Natural killer cell (primary cell): Measurements from ENCODE around the gene CDK2. TPM values are rescaled to one million over a fixed set of nuclear protein-coding genes. Genes with fewer than 3 reads are reported as not detected.
A peak's percentile ranks its signal among the peaks of the same experiment; 100 is the strongest.

ENCODE experiments used
- ATAC-seq, 3 donors: fragments of 150-1000 bp in 2 of 3; fragments of 200-7000 bp in 1 of 3; cut with Tn5 transposase; 1 replicate in 1 of 3; 2 replicates in 2 of 3; pipeline ENCODE4 v1.10.0; 2021; ENCODE audit warnings: mild to moderate bottlenecking in 2 of 3, moderate library complexity in 2 of 3
- DNase-seq, 2 donors: peaks; one replicate each; pipeline versions ENCODE4 v3.0.0 to v3.0.0-alpha.2; 2013 to 2021; ENCODE audit warnings: mixed read lengths in 1 of 2
- H3K27ac ChIP-seq: one replicate; pipeline ENCODE4 v1.5.1; 2013; ENCODE audit warnings: mild to moderate bottlenecking, low read length
- H3K27me3 ChIP-seq: one replicate; pipeline ENCODE4 v1.6.1; 2013; ENCODE audit warnings: low read length; ENCODE audit not compliant: control insufficient read depth, insufficient read depth
- H3K36me3 ChIP-seq: one replicate; pipeline ENCODE4 v1.6.1; 2013; ENCODE audit warnings: low read length; ENCODE audit not compliant: control insufficient read depth, insufficient read depth
- H3K4me1 ChIP-seq: one replicate; pipeline ENCODE4 v1.6.1; 2013; ENCODE audit warnings: low read length; ENCODE audit not compliant: control insufficient read depth, insufficient read depth
- H3K4me3 ChIP-seq: one replicate; pipeline ENCODE4 v1.5.1; 2013; ENCODE audit warnings: low read length
- H3K9me3 ChIP-seq: one replicate; pipeline ENCODE4 v1.6.1; 2013; ENCODE audit warnings: low read length; ENCODE audit not compliant: control insufficient read depth, insufficient read depth
- H3K27ac Mint-ChIP-seq, 2 donors: one replicate each; pipeline ENCODE4 v1.8.0; 2022; ENCODE audit warnings: mild to moderate bottlenecking in 2 of 2, mixed read lengths in 2 of 2, moderate library complexity in 1 of 2
- H3K27me3 Mint-ChIP-seq, 2 donors: one replicate each; pipeline ENCODE4 v1.8.0; 2022; ENCODE audit warnings: low read depth in 2 of 2, mixed read lengths in 2 of 2
- H3K36me3 Mint-ChIP-seq: one replicate; pipeline ENCODE4 v1.8.0; 2022; ENCODE audit warnings: mixed read lengths
- H3K4me1 Mint-ChIP-seq, 2 donors: one replicate each; pipeline ENCODE4 v1.8.0; 2022; ENCODE audit warnings: mixed read lengths in 2 of 2
- H3K4me3 Mint-ChIP-seq: one replicate; pipeline ENCODE4 v1.8.0; 2022; ENCODE audit warnings: mild to moderate bottlenecking, moderate library complexity, mixed read lengths
- H3K9me3 Mint-ChIP-seq, 2 donors: one replicate each; pipeline ENCODE4 v1.8.0; 2022; ENCODE audit warnings: mixed read lengths in 2 of 2
- whole genome bisulfite sequencing: methylation state at CpG from one replicate; pipeline ENCODE4 v1.1.7; 2013; ENCODE audit warnings: missing lambda C conversion rate; ENCODE audit not compliant: insufficient coverage; 5-methylcytosine and 5-hydroxymethylcytosine counted together
- intact Hi-C: fragments of 100-400 bp; cut with micrococcal nuclease; formaldehyde crosslinking; loops from one replicate; pipeline ENCODE4 v1.14.2; 2022
- total RNA-seq, 4 donors: library from RNA; stranded (reverse); fragments of 120-200 nt in 1 of 4; gene quantifications; one replicate each; pipeline versions ENCODE4 v1.2.3 to v1.2.4, GENCODE V29; 2013 to 2022
- TF ChIP-seq, protein P1 (sequence below): fragments of 200-600 bp; IDR thresholded peaks from one replicate; pipeline ENCODE4 v1.8.0; 2022; ENCODE audit warnings: antibody characterized with exemption

The CDK2 gene
- total RNA-seq, 3 donors from 2014 or later (not counting 1 experiment from before 2014, with no cell fraction given): 19.5 to 27.3 (median 27.3) TPM

DNA sequence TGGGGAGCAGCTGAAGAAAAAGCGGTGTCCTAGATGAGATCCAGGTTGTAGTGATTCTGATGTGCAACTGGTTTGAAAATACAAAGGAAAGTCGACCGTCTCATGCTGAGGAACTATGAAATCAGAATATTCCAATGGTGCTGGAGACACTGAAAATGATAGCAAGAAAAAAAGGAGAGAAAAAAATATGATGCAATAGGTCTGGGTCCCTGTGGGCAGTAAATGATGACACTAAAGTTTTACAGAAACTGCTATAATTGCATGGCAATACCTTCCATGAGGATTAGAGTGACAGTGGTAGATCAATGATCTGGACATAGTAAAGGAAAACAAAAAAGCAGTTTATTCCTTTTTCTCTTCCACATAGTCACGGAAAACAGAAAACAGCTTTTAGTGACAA is 41.3 kb upstream of the CDK2 start:
- TF ChIP-seq, protein P1, sequence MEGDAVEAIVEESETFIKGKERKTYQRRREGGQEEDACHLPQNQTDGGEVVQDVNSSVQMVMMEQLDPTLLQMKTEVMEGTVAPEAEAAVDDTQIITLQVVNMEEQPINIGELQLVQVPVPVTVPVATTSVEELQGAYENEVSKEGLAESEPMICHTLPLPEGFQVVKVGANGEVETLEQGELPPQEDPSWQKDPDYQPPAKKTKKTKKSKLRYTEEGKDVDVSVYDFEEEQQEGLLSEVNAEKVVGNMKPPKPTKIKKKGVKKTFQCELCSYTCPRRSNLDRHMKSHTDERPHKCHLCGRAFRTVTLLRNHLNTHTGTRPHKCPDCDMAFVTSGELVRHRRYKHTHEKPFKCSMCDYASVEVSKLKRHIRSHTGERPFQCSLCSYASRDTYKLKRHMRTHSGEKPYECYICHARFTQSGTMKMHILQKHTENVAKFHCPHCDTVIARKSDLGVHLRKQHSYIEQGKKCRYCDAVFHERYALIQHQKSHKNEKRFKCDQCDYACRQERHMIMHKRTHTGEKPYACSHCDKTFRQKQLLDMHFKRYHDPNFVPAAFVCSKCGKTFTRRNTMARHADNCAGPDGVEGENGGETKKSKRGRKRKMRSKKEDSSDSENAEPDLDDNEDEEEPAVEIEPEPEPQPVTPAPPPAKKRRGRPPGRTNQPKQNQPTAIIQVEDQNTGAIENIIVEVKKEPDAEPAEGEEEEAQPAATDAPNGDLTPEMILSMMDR: no peak
- Histone ChIP-seq H3K4me1 (peaks cover 35% of the 10 kb centered on the region), H3K9me3 (no peaks in the 10 kb centered on the region), H3K4me3 (no peak overlapping the region), H3K36me3 (peaks cover 7% of the 10 kb centered on the region), H3K27ac (no peak overlapping the region), H3K27me3 (no peaks in the 10 kb centered on the region)
- intact Hi-C loops: loop anchor here (5.0 kb wide), 2 partner anchors 117 to 183 kb away; partner anchors contain the start of genes GDF11 and RPS26
- ATAC-seq: no peak
- Mint-ChIP-seq H3K36me3 (no peaks in the 10 kb centered on the region), H3K27me3 (no peaks in the 10 kb centered on the region), H3K4me1 (peaks cover 48 to 64% of the 10 kb centered on the region in 2 donors), H3K4me3 (peak overlapping the region; percentile 97), H3K27ac (peak overlapping the region; percentile 97 to 98), H3K9me3 (no peaks in the 10 kb centered on the region)
- DNase-seq: no peak
- 89% methylated on average over 3 of the region's 4 CpGs for WGBS

DNA sequence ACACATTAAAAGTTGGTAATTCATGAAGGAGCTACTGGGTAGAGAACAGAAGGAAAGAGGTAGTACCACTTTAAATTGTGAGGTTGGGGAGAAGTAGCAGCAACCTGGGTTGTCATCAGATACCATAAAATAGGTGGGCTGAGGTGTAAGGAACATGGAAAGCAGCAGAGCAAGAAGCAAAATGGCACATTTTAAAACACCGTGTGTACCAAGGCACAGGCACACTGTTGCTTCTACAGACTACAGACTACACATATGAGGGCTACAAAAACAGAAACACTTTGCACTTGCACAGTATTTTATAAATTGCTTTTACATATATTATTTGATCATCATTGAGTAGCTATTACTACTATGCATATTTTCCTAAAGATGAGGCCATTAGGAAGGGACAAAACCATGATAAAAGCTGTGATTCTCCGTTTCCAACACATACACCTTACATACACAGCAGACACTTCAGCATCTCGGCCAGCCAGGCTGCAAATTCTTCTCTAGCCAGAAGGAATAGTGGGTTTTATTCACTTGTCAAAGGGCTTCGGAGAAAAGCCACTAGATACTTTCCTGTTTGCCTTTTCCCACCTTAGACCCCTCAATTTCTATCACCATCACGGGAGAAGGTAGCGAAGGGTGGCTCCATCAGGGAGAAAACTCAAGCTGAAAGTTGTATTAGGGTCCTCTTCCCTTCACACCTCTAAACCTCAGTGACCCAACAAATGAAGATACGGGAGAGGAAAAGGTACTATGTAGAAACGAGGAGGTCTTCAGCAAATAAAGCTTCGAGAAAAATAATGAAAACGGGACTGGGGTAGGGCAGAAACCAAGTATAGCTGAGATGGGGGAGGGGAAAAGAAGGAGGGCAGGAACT is 40.5 kb upstream of the CDK2 start:
- Mint-ChIP-seq H3K4me1 (peaks cover 50 to 66% of the 10 kb centered on the region in 2 donors), H3K4me3 (peak overlapping the region; percentile 97), H3K9me3 (no peaks in the 10 kb centered on the region), H3K27me3 (no peaks in the 10 kb centered on the region), H3K36me3 (no peaks in the 10 kb centered on the region), H3K27ac (peak overlapping the region; percentile 97 to 98)
- peak in 1 of 2 donors; percentile 43 for DNase-seq
- Histone ChIP-seq H3K9me3 (no peaks in the 10 kb centered on the region), H3K36me3 (peaks cover 7% of the 10 kb centered on the region), H3K4me3 (peak overlapping the region; percentile 95), H3K27ac (peak overlapping the region; percentile 86), H3K27me3 (no peaks in the 10 kb centered on the region), H3K4me1 (peaks cover 42% of the 10 kb centered on the region)
- TF ChIP-seq, protein P1: no peak
- peak in 1 of 3 donors; percentile 2 for ATAC-seq
- intact Hi-C loops: loop anchor here (2.0 to 5.0 kb wide), 4 partner anchors 47 to 184 kb away; partner anchors contain the start of genes GDF11, RPS26 and SARNP
- WGBS: 13% methylated on average over 8 of the region's 10 CpGs

- TF ChIP-seq, protein P1: peak; percentile 85
- ATAC-seq: peak; percentile 60 to 80 (median 70)
- peak; percentile 83 to 96 for DNase-seq
- Mint-ChIP-seq H3K27ac (peak overlapping the region; percentile 97 to 98), H3K4me3 (peak overlapping the region; percentile 97), H3K27me3 (no peaks in the 10 kb centered on the region), H3K9me3 (no peaks in the 10 kb centered on the region), H3K36me3 (no peaks in the 10 kb centered on the region), H3K4me1 (peaks cover 55 to 69% of the 10 kb centered on the region in 2 donors)
- no peaks in the 10 kb centered on the region for H3K9me3 ChIP-seq
- H3K4me3 ChIP-seq: peak overlapping the region; percentile 95
- intact Hi-C loops: loop anchor here (1.0 to 5.0 kb wide), 6 partner anchors 13 to 185 kb away; partner anchors contain the start of genes DNAJC14, GDF11, RPS26 and SARNP
- peaks cover 48% of the 10 kb centered on the region for H3K4me1 ChIP-seq
- under 1% methylated on average over 42 of the region's 42 CpGs for WGBS
- peaks cover 7% of the 10 kb centered on the region for H3K36me3 ChIP-seq
- no peaks in the 10 kb centered on the region for H3K27me3 ChIP-seq
- H3K27ac ChIP-seq: peak overlapping the region; percentile 86
These were observed 39.7 kb upstream of the CDK2 start for GRCh38 chr12:55926738-55927587.
